HG02623 (cell line): Measurements from ENCODE around the gene LRP1.

Experiments
- ATAC-seq: cut with Tn5 transposase; IDR thresholded peaks from one replicate; pipeline ENCODE4 v1.9.1; 2021; ENCODE audit warnings: moderate library complexity; ENCODE audit not compliant: unreplicated experiment

LRP1 gene

GRCh38 chr12:57152639-57153038 lies 24.4 kb downstream of the LRP1 start:
- ATAC-seq: no peak

GRCh38 chr12:57153415-57153997 lies 25.2 kb downstream of the LRP1 start:
- no peak for ATAC-seq

GRCh38 chr12:57154076-57154475 lies 25.8 kb downstream of the LRP1 start:
- no peak for ATAC-seq

- no peak for ATAC-seq
Observed at GRCh38 chr12:57154804-57155434, 26.6 kb downstream of the LRP1 start.

GRCh38 chr12:57156701-57157403 lies 28.6 kb downstream of the LRP1 start:
- ATAC-seq: no peak

GRCh38 chr12:57157588-57158173 lies 29.4 kb downstream of the LRP1 start:
- ATAC-seq: no peak

GRCh38 chr12:57158186-57158585 lies 29.9 kb downstream of the LRP1 start:
- no peak for ATAC-seq

- no peak for ATAC-seq
Observed at GRCh38 chr12:57158665-57159064, 30.4 kb downstream of the LRP1 start.

- no peak for ATAC-seq
Observed at GRCh38 chr12:57159311-57159710, 31.0 kb downstream of the LRP1 start.

GRCh38 chr12:57160040-57160439 lies 31.8 kb downstream of the LRP1 start:
- ATAC-seq: no peak

- ATAC-seq: no peak
Observed at GRCh38 chr12:57160741-57161140, 32.5 kb downstream of the LRP1 start.

- ATAC-seq: no peak
Observed at GRCh38 chr12:57161491-57161890, 33.2 kb downstream of the LRP1 start.

GRCh38 chr12:57162553-57163125 lies 34.4 kb downstream of the LRP1 start:
- no peak for ATAC-seq

GRCh38 chr12:57164454-57164853 lies 36.2 kb downstream of the LRP1 start:
- ATAC-seq: no peak

GRCh38 chr12:57164966-57165625 lies 36.8 kb downstream of the LRP1 start:
- no peak for ATAC-seq

- no peak for ATAC-seq
Observed at GRCh38 chr12:57165741-57166140, 37.5 kb downstream of the LRP1 start.

GRCh38 chr12:57166971-57167371 lies 38.7 kb downstream of the LRP1 start:
- no peak for ATAC-seq

GRCh38 chr12:57168058-57168457 lies 39.8 kb downstream of the LRP1 start:
- ATAC-seq: no peak

GRCh38 chr12:57169046-57169795 lies 40.9 kb downstream of the LRP1 start:
- ATAC-seq: no peak

- ATAC-seq: no peak
Observed at GRCh38 chr12:57169969-57170368, 41.7 kb downstream of the LRP1 start.
